Brain microvascular endothelial cell (primary cell): Measurements from ENCODE around the gene SNAI3.

Experiments used
- DNase-seq: peaks from one replicate; pipeline ENCODE4 v3.0.0-alpha.2; 2020
- H3K27ac ChIP-seq: fragments of 250-450 bp; sonication (Bioruptor Pico); 2 replicates; pipeline ENCODE4 v1.5.1; 2020; ENCODE audit warnings: mild to moderate bottlenecking, moderate library complexity
- H3K27me3 ChIP-seq: fragments of 250-450 bp; sonication (Bioruptor Pico); replicated peaks from 2 replicates; pipeline ENCODE4 v1.5.1; 2020; ENCODE audit warnings: mild to moderate bottlenecking
- H3K36me3 ChIP-seq: fragments of 250-450 bp; sonication (Bioruptor Pico); replicated peaks from 2 replicates; pipeline ENCODE4 v1.5.1; 2020; ENCODE audit warnings: mild to moderate bottlenecking
- H3K4me3 ChIP-seq: 2 replicates; pipeline ENCODE4 v1.5.1; 2011; ENCODE audit warnings: low read depth, mild to moderate bottlenecking, control low read depth, low read length, moderate library complexity
- CTCF ChIP-seq: IDR thresholded peaks from 2 replicates; pipeline ENCODE4 v1.5.1; 2011; ENCODE audit warnings: low read depth, mild to moderate bottlenecking, moderate library complexity, low read length, control low read depth, inconsistent platforms; ENCODE audit errors: missing control alignments
- in situ Hi-C: cut with HindIII; loops from 2 replicates; pipeline ENCODE4 v1.10.0; 2017; ENCODE audit warnings: low sequenced_read_pairs, low pct_ligation_motif_present

The SNAI3 gene

GRCh38 chr16:88720396-88720970 is 34.2 kb upstream of the SNAI3 start:
- DNase-seq: no peak
- H3K4me3 ChIP-seq: no peak overlapping the region
- in situ Hi-C loops: no loop called here
- H3K27me3 ChIP-seq: no peaks in the 10 kb centered on the region
- no peak overlapping the region for H3K27ac ChIP-seq
- H3K36me3 ChIP-seq: peaks cover 93% of the 10 kb centered on the region
- no peak for TF ChIP-seq CTCF

GRCh38 chr16:88719933-88720296 is 33.6 kb upstream of the SNAI3 start:
- no peak for TF ChIP-seq CTCF
- Histone ChIP-seq H3K27me3 (no peaks in the 10 kb centered on the region), H3K36me3 (peaks cover 92% of the 10 kb centered on the region), H3K4me3 (no peak overlapping the region), H3K27ac (no peak overlapping the region)
- in situ Hi-C loops: no loop called here
- DNase-seq: no peak

- Histone ChIP-seq H3K27me3 (no peaks in the 10 kb centered on the region), H3K27ac (no peak overlapping the region), H3K36me3 (peaks cover 92% of the 10 kb centered on the region), H3K4me3 (no peak overlapping the region)
- TF ChIP-seq CTCF: no peak
- in situ Hi-C loops: no loop called here
- no peak for DNase-seq
Measured at GRCh38 chr16:88719267-88719932, 33.1 kb upstream of the SNAI3 start.

- no peaks in the 10 kb centered on the region for H3K27me3 ChIP-seq
- DNase-seq: no peak
- in situ Hi-C loops: no loop called here
- no peak overlapping the region for H3K27ac ChIP-seq
- H3K4me3 ChIP-seq: no peak overlapping the region
- H3K36me3 ChIP-seq: peaks cover 92% of the 10 kb centered on the region
- TF ChIP-seq CTCF: no peak
Measured at GRCh38 chr16:88718178-88718577, 31.9 kb upstream of the SNAI3 start.

GRCh38 chr16:88716601-88717001 is 30.3 kb upstream of the SNAI3 start:
- in situ Hi-C loops: no loop called here
- no peak overlapping the region for H3K27ac ChIP-seq
- H3K4me3 ChIP-seq: no peak overlapping the region
- no peaks in the 10 kb centered on the region for H3K27me3 ChIP-seq
- H3K36me3 ChIP-seq: peaks cover 77% of the 10 kb centered on the region
- no peak for DNase-seq
- no peak for TF ChIP-seq CTCF

- in situ Hi-C loops: no loop called here
- H3K27me3 ChIP-seq: no peaks in the 10 kb centered on the region
- no peak overlapping the region for H3K27ac ChIP-seq
- no peak for TF ChIP-seq CTCF
- H3K36me3 ChIP-seq: peaks cover 73% of the 10 kb centered on the region
- H3K4me3 ChIP-seq: no peak overlapping the region
- no peak for DNase-seq
Measured at GRCh38 chr16:88716201-88716600, 29.9 kb upstream of the SNAI3 start.
